LNCaP clone FGC (cell line): ENCODE results near the gene PSIP1.

ENCODE experiments used
- DNase-seq: peaks from one replicate; pipeline ENCODE4 v3.0.0-alpha.2; 2011; ENCODE audit warnings: low read depth
- H3K4me3 ChIP-seq: 2 replicates; pipeline ENCODE4 v1.5.1; 2011; ENCODE audit warnings: mild to moderate bottlenecking, low read depth, low read length, control low read depth
- CTCF ChIP-seq: IDR thresholded peaks from 2 replicates; pipeline ENCODE4 v1.5.1; 2012; ENCODE audit warnings: mild to moderate bottlenecking; ENCODE audit not compliant: control insufficient read depth, insufficient read depth; ENCODE audit errors: extremely low read depth

PSIP1 gene

GRCh38 chr9:15501803-15502202 is 9.0 kb downstream of the PSIP1 start:
- DNase-seq = no peak
- no peak for TF ChIP-seq CTCF
- no peak overlapping the region for H3K4me3 ChIP-seq

GRCh38 chr9:15501179-15501578 is 9.6 kb downstream of the PSIP1 start:
- DNase-seq = peak; percentile 35
- no peak overlapping the region for H3K4me3 ChIP-seq
- TF ChIP-seq CTCF = no peak

GRCh38 chr9:15499139-15499538 is 11.6 kb downstream of the PSIP1 start:
- no peak for TF ChIP-seq CTCF
- H3K4me3 ChIP-seq = no peak overlapping the region
- no peak for DNase-seq

- no peak overlapping the region for H3K4me3 ChIP-seq
- no peak for DNase-seq
- no peak for TF ChIP-seq CTCF
These were observed 12.3 kb downstream of the PSIP1 start for GRCh38 chr9:15498246-15498995.

DNA sequence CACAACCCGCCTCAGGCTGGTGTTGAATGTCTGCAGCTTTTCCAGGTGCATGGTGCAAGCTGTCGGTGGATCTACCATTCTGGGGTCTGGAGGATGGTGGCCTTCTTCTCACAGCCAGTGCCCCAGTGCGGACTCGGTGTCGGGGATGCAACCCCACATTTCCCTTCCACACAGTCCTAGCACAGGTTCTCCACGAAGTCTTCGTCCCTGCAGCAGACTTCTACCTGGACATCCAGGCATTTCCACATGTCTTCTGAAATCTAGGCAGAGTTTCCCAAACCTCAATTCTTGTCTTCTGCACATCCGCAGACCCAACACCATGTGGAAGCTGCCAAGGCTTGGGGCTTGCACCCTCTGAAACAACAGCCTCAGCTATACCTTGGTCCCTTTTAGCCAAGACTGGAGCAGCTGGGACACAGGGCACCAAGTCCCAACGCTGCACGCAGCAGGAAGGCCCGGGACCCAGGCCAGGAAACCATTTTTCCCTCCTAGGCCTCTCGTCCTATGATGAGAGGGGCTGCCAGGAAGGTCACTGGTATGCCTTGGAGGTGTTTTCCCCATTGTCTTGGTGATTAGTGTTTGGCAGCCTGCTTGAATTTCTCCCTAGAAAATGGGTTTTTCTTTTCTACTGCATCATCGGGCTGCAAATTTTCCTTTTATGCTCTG is 18.2 kb downstream of the PSIP1 start:
- no peak for TF ChIP-seq CTCF
- no peak for DNase-seq
- no peak overlapping the region for H3K4me3 ChIP-seq

- TF ChIP-seq CTCF = no peak
- DNase-seq = no peak
- no peak overlapping the region for H3K4me3 ChIP-seq
These were observed 18.8 kb downstream of the PSIP1 start for GRCh38 chr9:15491950-15492349.
